SKM-1 treated with dmso at 0.1 percent for 144 hours (cell line): Measurements from ENCODE around the gene ACIN1.

Source experiments
- DNase-seq: peaks from one replicate; lab custom pipeline; 2025; ENCODE audit not compliant: unreplicated experiment; lab: John Stamatoyannopoulos, UW

Gene ACIN1

DNA sequence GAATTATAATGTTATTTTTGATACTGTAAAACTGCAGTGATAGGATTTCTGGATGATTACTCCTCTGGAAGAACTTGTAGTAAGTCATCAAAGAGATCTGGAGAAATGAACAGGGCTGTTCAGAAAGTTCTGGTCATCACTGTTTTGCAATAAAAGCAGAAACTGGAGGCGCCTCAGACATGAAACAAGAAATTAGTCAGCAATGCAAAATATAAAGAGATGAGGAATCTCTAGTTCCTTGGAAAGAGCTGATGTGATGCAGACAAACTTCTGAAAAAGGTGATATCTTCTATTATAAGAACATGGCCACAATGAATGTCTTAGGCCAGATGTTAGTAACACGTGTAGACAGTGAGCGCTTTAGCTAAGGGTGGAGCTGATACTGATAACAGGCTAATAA is 9.5 kb downstream of the ACIN1 start:
- no peak for DNase-seq

DNA sequence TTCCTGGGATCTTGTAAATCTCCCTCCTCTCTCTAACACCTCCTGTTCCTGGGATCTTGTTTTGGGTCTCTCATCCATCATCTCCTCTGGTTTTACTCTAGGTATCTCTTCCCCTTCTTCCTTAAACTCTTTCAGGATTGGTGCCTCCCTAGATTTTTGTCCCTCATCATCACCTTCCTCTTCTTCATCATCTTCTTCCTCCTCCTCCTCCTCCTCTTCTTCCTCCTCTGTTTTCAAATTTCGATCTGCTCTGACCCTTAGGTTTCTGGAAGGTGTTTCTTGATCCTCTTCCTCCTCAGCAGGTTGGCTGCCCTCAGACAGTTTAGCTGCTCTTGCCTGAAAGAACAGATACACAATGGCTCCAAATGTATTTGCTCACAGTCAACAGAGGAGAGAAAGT is 14.5 kb downstream of the ACIN1 start:
- DNase-seq: no peak

DNA sequence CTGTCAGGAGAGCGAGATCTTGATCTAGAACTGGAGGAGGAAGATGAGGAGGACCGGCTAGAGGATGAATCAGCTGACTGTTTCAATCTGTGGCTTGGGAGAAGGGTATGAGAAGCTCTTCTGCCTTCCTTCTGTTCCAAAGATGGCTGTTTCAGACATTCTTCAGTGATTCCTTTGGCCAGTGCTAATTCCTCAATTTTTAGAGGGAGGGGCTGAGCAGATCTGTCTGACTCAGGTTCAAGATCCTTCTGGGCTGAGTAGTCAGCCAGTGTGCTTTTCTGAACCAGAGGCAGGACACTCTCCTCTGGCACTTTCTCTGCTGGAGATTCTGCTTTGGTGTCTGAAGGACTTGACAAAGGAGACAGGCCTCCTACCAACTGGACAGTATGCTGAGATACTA is 15.2 kb downstream of the ACIN1 start:
- no peak for DNase-seq

DNA sequence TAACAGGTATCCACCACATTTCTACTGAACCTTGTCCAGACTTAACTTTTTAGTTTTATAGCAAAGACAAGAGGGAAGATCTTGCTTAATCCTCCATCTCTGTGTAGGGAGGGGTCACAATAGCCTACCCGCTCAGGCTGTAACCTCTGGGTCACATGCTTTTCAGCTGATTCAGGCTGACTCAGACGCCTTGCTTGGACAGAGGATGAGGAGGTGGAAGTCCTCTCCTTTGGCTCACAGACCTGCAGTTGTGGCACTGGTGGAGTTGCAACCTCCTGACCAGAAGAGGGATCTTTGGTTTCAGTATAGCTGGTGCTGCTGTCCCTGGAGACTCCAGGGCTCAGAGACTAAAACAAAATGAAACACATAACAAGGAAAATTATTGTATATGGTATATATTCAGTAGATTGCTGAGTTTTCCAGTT is 16.2 kb downstream of the ACIN1 start:
- DNase-seq: no peak

DNA sequence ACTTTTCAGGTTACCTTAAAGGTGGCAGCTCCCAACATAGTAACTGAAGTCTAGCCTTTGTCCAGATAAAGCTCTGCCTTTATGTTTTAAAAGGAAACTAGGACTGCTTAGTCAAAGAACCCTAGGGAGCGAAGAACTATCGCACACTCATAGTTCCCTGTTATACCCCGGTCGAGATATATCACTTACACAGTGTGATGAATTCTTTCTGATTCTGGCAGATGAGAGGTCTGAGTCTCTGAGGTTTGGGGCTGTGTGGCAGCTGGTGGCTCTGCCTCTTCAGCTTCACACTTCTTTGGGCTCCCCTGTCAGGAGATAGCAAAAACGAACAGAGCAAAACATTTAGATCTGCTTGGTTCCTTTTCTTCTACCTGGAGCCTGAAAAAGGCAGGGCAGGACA is 17.0 kb downstream of the ACIN1 start:
- DNase-seq: no peak

DNA sequence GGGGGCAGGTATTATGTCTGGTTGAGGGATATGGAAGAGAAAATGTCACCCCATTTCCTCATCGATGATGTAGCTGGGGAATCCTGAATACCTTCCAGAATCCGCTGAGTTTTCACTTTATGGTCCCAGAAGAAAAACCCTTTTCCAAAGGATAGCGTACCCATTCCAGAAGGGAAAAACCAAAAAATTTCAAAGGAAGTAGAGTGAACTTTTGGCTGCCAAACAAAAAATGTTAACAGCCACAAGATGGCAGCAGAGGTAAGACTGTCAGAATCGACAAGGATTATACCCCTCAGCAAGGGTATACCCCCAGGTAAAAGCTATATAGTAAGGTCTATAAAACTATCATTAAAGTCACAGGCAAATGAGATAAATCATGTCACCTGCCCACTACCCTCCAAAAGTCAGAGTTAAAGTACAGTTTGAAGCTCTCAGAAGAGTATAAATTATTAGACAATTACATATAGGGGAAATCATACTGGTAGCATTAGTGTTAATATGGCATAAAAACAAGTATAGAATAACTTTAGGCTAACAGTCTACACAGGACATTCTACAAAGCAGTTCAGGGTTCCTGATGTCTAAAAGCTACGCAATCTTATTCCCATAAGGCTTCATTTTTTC is 18.0 kb downstream of the ACIN1 start:
- DNase-seq: no peak

DNA sequence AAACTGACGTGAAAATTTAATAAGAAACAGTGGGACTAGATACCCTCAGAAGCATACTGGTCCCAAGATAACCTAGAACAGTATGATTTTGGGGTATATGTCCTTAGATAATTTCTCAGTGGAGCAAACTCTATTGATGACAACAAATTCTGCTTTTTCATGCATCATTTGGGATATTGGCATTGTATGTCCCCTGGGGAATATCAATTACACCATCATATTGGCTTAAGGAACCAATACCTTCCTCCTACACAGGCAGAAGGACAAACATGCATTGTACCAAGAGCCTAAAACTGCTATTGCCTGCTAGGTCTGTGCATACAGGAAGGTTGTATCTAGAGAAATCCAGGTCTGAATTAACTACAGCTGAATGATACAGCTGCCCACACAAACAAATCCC is 20.0 kb downstream of the ACIN1 start:
- no peak for DNase-seq

DNA sequence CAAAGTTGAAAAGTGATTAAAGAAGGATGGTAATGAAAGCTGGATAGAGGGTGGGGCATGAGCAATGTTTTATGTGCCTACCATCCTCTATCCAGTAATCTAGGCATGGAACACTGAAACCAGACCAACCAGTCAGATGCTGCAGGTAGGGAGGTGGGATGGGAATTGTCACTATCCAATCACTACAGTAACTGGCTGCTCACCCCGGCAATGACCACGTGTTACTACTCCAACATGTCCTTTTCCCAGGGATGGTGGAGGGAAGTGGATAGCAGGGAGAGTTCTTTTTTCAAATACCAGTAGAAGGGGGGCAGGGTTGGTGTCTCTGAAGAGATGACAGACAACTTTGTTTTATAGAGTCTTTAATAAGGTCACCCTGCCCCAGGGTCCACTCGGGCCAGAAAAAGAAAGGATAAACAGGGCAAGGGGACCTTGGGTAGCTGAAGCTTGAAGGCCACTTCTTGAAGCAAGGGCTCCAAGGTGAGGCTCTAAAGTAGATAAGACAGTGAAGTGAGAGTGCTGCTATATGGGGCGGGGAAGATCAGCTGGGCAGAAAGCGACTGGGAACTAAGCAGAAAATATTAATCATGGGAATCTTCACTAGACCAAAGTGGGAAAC is 22.9 kb downstream of the ACIN1 start:
- no peak for DNase-seq

DNA sequence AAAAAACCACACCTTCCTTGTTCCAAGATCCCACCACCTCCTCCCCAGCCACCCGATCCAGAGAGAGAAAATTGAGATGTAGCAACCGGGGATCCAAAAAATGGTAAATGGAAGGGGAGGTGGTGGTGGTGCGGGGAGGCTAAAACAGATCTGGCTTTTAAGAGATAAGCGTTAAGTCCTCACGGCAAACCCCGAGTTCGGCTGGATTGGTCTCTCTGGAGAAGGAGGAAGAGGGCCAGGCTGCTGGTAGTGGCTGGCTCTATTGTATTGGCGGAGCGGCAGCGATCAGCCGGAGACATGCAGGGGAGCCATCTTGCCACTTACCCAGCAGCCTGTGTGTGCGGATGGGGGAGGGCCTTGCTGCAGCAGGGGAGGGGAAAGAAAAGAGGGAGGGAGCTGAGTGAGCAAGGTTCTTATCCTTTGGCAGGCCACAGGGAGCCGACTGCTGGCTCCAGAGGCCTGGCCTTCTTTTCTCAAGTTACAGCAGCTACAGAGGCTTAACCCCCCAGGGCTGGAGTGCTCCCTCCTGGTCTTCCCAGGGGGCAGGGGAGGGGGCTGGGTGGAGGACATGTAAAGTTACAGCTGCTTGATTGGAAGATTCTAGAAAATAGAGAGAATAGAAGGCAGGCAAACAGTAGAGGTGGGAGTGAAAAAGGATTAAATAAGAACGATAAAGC is 23.6 kb downstream of the ACIN1 start:
- no peak for DNase-seq

DNA sequence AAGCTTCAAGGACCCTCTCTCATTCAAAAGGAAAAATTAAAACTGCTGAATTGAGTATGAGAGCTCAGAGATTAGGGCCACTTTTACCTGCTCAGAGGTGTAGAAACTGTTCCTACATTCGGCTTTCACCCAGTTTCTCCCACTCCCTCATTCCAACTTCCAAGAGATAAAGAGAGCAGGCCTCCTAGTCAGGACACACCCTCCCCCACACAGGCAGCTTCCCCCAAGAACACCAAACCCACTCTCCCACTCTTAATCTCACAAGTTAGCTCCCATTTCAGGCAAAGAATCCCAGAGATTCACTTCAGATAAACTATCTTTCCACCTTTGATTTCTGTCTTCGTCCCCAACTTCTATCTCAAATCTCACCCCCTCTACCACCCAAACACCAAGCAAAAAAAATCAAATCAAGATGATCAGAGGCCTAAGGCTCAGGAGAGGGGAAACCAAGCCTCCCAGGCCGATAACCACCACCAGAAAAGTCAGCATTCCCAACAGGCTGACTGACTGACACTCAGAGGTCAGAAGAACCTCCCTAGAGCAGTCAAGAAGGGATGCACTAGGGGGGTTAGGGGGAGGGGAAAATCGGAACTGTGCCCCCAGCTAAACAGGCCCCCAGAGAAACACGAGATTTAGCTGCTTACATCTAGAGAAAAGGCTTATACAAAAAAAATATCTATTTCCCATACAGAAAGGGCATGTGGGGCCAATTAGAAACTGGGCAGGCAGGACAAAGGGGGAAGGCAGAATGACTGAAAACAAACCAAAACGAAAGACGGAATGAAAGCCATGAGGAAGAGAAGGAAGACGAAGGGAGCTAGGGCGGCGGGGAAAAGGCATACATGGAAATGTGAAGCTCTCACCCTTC is 24.4 kb downstream of the ACIN1 start:
- DNase-seq: no peak

DNA sequence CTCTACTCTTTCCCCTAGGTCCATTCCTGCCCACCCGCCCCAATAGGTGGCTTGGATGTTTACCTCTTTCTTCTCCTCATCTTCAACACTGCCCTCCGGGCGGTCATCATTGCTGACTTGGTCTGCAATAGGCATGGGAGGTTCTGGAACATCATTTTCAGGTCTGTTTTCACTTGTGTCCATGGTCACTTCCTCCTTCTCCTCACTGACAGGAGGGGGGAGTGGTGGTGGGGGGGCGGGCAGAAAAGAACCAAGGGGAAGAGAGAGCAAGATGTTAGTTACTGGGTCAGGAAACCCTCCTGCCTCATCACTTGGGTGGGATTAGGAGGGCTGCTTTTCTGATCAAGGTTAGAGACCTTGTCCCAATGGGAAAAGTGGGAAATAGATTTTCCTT is 25.5 kb downstream of the ACIN1 start:
- no peak for DNase-seq

DNA sequence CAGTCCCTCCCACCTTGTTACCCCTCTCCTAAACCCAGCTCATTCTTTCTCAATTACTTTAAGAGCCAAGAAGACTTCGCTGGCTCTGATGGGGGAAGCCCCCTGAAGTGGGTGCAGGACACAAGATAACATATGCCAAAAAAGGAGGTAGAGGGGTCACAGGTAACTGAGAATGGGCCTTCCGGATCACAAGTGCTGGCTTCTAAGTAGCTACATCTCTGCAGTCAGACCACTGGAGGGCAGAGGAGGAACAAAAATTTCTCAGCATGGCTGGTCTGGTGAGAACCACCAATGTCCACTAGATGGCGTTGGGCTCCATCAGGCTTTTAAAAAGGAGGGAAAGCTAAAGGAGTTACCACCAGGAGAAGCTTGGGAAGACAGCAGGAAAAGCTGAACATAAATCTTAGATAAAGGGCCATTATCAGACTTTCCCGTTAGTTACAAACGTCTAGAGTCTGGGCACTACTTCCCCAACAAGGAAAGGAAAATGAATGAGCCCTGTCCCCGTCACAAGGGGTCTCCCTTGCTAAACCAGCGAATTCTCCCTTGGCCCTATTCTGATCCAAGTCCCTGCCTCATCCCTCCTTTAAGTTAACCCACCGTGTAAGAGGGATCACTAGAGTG is 26.0 kb downstream of the ACIN1 start:
- no peak for DNase-seq

DNA sequence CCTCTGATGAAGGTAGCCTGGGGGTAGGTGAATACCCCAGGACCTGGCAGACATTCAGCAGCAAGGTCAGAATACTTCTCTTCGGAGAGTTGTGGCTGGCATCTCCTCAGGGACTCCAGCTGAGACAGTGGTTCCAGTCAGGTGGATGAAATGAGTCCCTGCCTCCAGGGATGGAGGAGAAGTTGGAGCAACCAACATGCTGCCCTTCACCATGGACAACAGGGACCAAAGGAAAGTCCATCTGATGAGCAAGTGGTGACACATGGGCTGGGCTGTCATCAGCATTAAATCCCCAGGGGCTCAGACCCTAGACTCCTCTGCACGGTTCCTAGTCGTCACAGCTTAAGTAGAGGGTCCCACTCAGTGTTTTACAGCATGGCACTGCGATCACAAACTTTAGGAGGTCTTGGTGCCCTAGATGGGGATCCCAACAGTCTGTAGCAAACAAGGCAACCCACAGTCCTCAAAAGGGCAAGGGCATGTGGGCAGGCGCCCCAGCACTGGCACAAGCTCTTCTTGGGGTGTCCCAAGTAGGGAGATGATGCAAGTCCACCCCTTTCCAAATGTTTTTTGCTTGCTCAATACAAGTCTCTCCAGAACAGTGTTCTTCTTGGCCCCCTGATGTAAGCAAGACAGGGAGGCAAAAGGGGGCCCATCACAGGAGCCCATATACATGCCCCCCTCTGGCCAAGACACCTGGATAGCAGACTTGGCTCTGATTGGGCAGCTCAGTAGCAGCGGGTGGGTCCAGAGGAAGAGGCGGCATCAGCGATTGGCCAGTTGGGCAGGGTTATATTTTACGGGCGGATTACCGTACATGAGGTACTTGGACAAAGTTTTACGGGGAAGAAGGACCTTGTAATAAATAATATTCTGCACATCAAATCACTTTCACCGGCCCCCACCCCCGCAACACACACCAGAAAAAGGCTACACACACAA is 26.8 kb downstream of the ACIN1 start:
- no peak for DNase-seq

DNA sequence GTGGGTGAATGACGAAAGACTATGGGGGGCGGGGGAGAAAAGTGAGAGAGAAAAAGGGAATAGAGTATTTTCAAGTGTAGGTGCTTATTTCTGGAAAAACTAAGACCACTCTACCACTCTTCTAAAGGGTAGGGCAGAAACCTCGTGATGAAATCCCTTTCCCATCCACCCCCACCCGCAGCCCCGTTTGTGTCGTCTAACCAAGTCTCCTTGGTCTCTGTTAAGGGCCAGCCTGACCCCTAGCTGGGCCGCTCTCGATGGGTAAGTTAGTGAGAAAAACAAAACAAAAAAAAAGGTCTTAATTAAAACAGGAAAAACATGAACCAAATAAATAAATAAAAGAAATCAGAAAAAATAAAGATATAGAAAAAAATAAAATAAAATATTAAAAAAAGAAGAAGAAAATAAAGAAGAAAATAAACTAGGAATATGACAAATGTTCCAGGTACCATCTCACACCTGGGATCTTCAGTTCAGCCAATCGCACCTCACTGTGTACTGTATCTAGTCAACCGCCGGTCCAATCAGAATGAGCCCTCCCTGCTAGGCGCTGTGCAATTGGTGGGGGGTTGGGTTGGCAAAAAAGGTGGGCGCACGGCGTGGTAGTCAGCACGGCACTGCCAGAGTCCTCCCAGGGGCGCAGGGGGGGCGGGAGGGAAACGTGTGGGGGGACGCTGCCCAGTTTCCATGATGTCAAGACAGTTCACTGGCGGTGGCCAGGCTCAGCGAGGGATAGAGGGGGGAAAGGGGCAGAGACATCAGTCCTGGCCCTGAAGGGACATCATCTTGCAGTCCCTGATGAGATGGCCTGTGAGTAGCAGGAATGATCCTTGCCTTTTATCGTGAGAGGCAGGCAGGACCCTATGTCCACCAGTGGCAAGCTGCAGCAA is 27.8 kb downstream of the ACIN1 start:
- DNase-seq: no peak

DNA sequence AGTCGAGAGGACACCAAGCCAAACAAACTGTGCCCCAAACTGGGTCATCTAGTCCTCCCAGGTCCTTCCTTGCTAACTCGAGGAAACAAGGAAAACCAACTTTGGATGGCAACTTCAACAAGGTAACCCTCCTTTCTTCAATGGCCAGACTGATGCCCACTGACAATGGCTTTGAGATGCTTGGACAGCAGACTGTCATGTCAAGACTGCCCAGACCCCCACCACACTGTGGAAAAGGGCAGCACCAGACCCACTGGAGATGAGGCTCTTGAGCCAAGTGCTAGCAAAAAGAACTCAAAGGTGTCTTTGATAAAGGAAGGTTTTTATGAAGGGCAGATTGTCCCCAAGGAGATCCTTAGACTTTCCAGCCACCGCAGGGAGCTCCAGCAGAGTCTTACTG is 28.6 kb downstream of the ACIN1 start:
- DNase-seq: no peak

DNA sequence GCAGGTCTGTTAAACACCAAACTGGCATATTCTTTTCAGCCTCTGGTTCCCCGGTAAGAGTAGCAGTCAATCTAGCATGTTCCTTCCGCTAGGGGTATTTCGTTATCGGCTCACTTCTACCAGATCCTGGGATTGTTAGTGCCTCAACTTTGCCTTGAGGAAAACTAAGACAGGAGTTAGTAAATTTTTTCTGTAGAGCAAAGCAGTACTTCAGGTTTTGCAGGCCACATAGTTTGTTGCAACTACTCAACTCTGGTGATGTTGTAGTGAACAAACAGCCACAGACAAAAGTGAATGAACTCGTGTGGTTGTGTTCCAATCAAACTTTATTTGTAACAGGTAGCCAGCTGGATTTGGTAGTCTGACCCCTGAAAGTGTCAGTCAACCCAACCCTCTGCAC is 31.3 kb downstream of the ACIN1 start:
- DNase-seq: no peak

DNA sequence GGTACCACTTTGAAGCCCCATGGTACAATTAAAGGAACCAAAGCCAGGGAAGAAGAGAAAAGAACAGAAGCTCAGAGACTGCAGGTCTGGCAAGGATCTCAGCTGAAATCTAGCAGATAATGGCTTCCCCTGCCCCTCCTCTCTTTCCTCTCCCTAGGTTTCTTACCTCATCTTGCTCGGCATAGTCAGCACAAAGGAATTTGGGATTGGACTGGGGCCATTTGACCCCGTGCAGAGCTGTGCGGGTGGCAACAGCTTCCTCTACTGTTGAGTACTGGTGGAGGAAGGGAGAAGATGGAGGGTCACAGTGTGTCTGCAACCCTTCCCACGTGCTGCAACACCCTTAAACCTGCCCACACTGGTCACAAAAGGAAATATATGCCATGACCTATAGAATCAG is 32.9 kb downstream of the ACIN1 start:
- DNase-seq: no peak

DNA sequence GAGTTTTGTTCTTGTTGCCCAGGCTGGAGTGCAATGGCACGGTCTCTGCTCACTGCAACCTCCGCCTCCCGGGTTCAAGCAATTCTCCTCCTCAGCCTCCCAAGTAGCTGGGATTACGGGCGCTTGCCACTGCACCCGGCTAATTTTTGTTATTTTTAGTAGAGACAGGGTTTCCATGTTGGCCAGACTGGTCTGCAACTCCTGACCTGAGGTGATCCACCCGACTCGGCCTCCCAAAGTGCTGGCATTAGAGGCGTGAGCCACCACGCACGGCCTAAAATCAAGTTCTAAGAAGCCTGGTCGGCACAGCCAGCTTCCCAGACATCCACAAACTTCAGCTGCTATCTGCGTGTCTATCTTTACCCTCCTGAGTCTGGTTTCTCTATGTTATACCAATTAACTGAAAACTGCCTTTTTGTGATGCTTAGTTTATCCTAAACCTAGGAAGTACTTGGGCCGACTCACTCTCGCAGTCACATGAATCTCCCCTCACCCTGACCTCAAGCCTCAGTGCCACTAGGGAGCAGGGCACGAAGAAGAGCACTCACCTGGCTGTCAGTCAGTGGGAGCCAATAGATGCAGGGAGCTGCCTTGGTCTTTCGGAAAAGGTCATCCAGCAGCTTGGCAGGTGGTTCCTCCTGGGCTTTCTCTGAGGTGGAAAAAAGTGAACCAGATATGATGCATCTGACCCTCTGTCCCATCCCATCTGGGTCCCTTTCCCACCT is 34.2 kb downstream of the ACIN1 start:
- no peak for DNase-seq
